Measurements from ENCODE around the gene TTLL3. TPM values are rescaled to one million over a fixed set of nuclear protein-coding genes. Genes with fewer than 3 reads are reported as not detected.

Gene TTLL3
- total RNA-seq, 1 donor = 21.6 TPM

GRCh38 chr3:9786825-9787669 lies 23.0 kb upstream of the TTLL3 start:
- TF ChIP-seq CTCF (IDR thresholded peaks at IDR 0.05; ENCODE audit: insufficient read depth, low read depth, low read length) = peak; percentile 43
- no peak for DNase-seq (ENCODE audit: low read depth)
- no peak overlapping the region for H3K4me3 ChIP-seq (ENCODE audit: low read depth, low read length)

GRCh38 chr3:9787714-9788113 lies 22.3 kb upstream of the TTLL3 start:
- no peak for TF ChIP-seq CTCF (IDR thresholded peaks at IDR 0.05; ENCODE audit: insufficient read depth, low read depth, low read length)

GRCh38 chr3:9791127-9791526 lies 18.9 kb upstream of the TTLL3 start:
- DNase-seq (ENCODE audit: low read depth) = no peak
- TF ChIP-seq CTCF (IDR thresholded peaks at IDR 0.05; ENCODE audit: insufficient read depth, low read depth, low read length) = no peak
- no peak overlapping the region for H3K4me3 ChIP-seq (ENCODE audit: low read depth, low read length)

More at GRCh38 chr3:9787714-9788113, 22.3 kb upstream of the TTLL3 start:
- no peak overlapping the region for H3K4me3 ChIP-seq (ENCODE audit: low read depth, low read length)
- no peak for DNase-seq (ENCODE audit: low read depth)

- DNase-seq (ENCODE audit: low read depth) = no peak
- no peak for TF ChIP-seq CTCF (IDR thresholded peaks at IDR 0.05; ENCODE audit: insufficient read depth, low read depth, low read length)
- peak overlapping the region; percentile 80 for H3K4me3 ChIP-seq (ENCODE audit: low read depth, low read length)
Observed at GRCh38 chr3:9791790-9792404, 18.2 kb upstream of the TTLL3 start.

GRCh38 chr3:9792405-9793160 lies 17.5 kb upstream of the TTLL3 start, which contains the start of the genes ARPC4 and TADA3:
Gene ARPC4 (plus strand): TSS chr3:9793082. CDS start chr3:9793122, 40 bp downstream.
Gene TADA3 (minus strand): TSS chr3:9792473. CDS start chr3:9791466, 1,007 bp downstream.
- H3K4me3 ChIP-seq (ENCODE audit: low read depth, low read length) = peak within 1 kb of the TSS; percentile 80
- DNase-seq (ENCODE audit: low read depth) = peak; percentile 97
- no peak for TF ChIP-seq CTCF (IDR thresholded peaks at IDR 0.05; ENCODE audit: insufficient read depth, low read depth, low read length)

- peak; percentile 47 for DNase-seq (ENCODE audit: low read depth)
- H3K4me3 ChIP-seq (ENCODE audit: low read depth, low read length) = peak overlapping the region; percentile 80
- no peak for TF ChIP-seq CTCF (IDR thresholded peaks at IDR 0.05; ENCODE audit: insufficient read depth, low read depth, low read length)
Observed at GRCh38 chr3:9793161-9793781, 16.8 kb upstream of the TTLL3 start.

Measured in fibroblast of villous mesenchyme (primary cell).